MCF 10A (cell line): ENCODE results near the gene RPTOR. TPM values are rescaled to one million over a fixed set of nuclear protein-coding genes. Genes with fewer than 3 reads are reported as not detected.

Source experiments
- BruUV-seq: library from RNA; stranded (reverse); fragments of 400-500 nt; replicated peaks from 2 replicates; lab custom pipeline; 2021; lab: Mats Ljungman, UMichigan
- CTCF ChIA-PET: fragments of 300-600 bp; sonication (Branson Sonifier 250); formaldehyde crosslinking; extraction: SDS; loops from one replicate; lab custom pipeline; 2021; ENCODE audit warnings: antibody characterized with exemption, inconsistent platforms; lab: Yijun Ruan, JAX
- POLR2A ChIA-PET: fragments of 300-600, 350-650 bp; sonication (Branson Sonifier 250); formaldehyde crosslinking; extraction: SDS; loops from one replicate; lab custom pipeline; 2020; ENCODE audit warnings: antibody characterized with exemption, inconsistent platforms; lab: Yijun Ruan, JAX
- DNase-seq: peaks from one replicate; pipeline ENCODE4 v3.0.0-alpha.2; 2018; ENCODE audit not compliant: unreplicated experiment
- H3K27ac Mint-ChIP-seq: one replicate; pipeline ENCODE4 v1.8.0; 2022; ENCODE audit warnings: mild to moderate bottlenecking, low read depth, mixed read lengths; ENCODE audit not compliant: unreplicated experiment
- H3K27me3 Mint-ChIP-seq: one replicate; pipeline ENCODE4 v1.8.0; 2022; ENCODE audit warnings: mixed read lengths; ENCODE audit not compliant: insufficient read depth, unreplicated experiment
- H3K36me3 Mint-ChIP-seq: one replicate; pipeline ENCODE4 v1.8.0; 2022; ENCODE audit warnings: mild to moderate bottlenecking, moderate library complexity, mixed read lengths; ENCODE audit not compliant: insufficient read depth, unreplicated experiment
- H3K4me1 Mint-ChIP-seq: one replicate; pipeline ENCODE4 v1.8.0; 2022; ENCODE audit warnings: mixed read lengths; ENCODE audit not compliant: insufficient read depth, unreplicated experiment
- H3K4me3 Mint-ChIP-seq: one replicate; pipeline ENCODE4 v1.8.0; 2022; ENCODE audit warnings: mild to moderate bottlenecking, moderate library complexity, mixed read lengths; ENCODE audit not compliant: unreplicated experiment
- H3K9me3 Mint-ChIP-seq: one replicate; pipeline ENCODE4 v1.8.0; 2022; ENCODE audit warnings: mixed read lengths; ENCODE audit not compliant: unreplicated experiment
- intact Hi-C: fragments of 100-400 bp; cut with micrococcal nuclease; formaldehyde crosslinking; loops from 2 replicates; pipeline ENCODE4 v1.14.1; 2022
- total RNA-seq: library from RNA; stranded (reverse); gene quantifications from 2 replicates; pipeline ENCODE4 v1.2.3, GENCODE V29; 2022
- TF ChIP-seq, protein P1 (sequence below): fragments of 200-600 bp; IDR thresholded peaks from one replicate; pipeline ENCODE4 v1.8.0; 2022; ENCODE audit warnings: antibody characterized with exemption, mild to moderate bottlenecking; ENCODE audit not compliant: unreplicated experiment

Gene RPTOR
- total RNA-seq, 1 experiment from 2014 or later, result 41.3 TPM

DNA sequence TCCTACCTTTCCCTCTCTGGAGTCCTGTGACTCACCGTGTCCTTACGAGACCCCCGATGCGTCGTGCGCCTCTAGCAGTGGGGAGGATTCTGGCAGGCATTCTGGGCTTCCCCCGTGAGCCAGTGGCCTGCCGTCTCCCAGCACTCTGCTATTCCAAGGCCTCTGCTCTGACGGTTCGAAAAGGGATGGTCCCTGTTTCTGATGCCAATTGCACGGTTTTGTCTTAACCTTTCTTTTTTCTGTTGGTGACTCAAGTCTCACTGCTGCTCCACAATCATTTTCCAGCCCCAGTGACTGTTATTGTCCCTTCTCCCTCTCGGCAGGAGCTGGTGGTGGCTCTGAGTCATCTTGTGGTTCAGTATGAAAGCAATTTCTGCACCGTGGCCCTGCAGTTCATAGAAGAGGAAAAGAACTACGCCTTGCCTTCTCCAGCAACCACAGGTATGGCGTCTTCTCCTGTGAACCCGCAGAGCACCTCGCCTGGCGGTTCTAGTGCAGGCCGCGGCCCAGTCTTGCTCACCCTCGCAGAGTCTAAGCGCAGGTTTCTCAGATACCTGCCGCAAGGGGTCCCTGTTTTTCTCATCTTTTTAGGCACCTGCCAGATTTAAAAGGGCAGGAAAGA, 346.9 kb downstream of the RPTOR start:
- TF ChIP-seq, protein P1, sequence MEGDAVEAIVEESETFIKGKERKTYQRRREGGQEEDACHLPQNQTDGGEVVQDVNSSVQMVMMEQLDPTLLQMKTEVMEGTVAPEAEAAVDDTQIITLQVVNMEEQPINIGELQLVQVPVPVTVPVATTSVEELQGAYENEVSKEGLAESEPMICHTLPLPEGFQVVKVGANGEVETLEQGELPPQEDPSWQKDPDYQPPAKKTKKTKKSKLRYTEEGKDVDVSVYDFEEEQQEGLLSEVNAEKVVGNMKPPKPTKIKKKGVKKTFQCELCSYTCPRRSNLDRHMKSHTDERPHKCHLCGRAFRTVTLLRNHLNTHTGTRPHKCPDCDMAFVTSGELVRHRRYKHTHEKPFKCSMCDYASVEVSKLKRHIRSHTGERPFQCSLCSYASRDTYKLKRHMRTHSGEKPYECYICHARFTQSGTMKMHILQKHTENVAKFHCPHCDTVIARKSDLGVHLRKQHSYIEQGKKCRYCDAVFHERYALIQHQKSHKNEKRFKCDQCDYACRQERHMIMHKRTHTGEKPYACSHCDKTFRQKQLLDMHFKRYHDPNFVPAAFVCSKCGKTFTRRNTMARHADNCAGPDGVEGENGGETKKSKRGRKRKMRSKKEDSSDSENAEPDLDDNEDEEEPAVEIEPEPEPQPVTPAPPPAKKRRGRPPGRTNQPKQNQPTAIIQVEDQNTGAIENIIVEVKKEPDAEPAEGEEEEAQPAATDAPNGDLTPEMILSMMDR, result no peak
- H3K4me1 Mint-ChIP-seq, result peaks cover 31% of the 10 kb centered on the region
- no TSS peak for BruUV-seq
- ChIA-PET POLR2A (interaction anchor here (0.6 to 2.8 kb wide), 16 partner anchors 9 to 632 kb away, joined by 3 to 60 read pairs (median 5); no protein-coding TSS in a partner anchor), CTCF (interaction anchor here (0.6 to 1.0 kb wide), 6 partner anchors 9 to 1050 kb away, joined by 3 to 4 read pairs (median 3); no protein-coding TSS in a partner anchor)
- H3K27me3 Mint-ChIP-seq, result no peaks in the 10 kb centered on the region
- intact Hi-C loops, result loop anchor here (5.0 to 10.0 kb wide), 2 partner anchors 34 to 467 kb away; no protein-coding TSS in a partner anchor
- peak overlapping the region; percentile 62 for H3K4me3 Mint-ChIP-seq
- no peaks in the 10 kb centered on the region for H3K9me3 Mint-ChIP-seq
- peak; percentile 87 for DNase-seq
- peaks cover 43% of the 10 kb centered on the region for H3K36me3 Mint-ChIP-seq
- peak overlapping the region; percentile 92 for H3K27ac Mint-ChIP-seq

- peak overlapping the region; percentile 62 for H3K4me3 Mint-ChIP-seq
Measured at GRCh38 chr17:80892019-80892855, 347.6 kb downstream of the RPTOR start.

DNA sequence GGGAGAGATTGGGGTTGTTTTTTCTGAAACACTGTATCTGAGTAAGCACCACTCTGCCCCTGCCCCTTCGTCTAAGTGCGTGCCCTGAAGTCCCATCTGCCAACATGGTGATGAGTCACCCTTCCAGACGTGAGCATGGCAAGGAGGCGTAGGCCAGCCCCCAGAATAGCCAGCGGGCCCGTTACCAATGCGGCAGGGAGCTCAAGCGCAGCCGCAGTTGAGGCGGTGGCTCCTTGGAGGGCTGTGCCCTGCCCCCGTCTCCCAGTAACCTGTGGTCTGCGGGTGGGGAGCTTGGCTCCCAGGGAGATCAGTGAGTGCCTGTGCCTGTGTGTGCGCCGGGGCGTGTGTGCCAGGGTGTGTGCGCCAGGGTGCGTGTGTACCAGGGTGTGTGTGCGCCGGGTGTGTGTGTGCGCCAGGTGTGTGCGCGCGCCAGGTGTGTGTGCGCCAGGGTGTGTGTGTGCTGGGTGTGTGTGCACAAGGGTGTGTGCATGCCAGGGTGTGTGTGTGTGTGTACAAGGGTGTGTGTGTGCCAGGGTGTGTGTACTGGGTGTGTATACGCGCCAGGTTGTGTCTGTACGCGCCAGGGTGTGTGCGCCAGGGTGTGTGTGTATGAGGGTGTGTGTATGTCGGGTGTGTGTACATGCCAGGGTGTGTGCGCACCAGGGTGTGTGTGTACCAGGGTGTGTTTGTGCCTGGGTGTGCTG, 348.4 kb downstream of the RPTOR start:
- intact Hi-C loops, result loop anchor here (5.0 to 10.0 kb wide), 2 partner anchors 36 to 468 kb away; no protein-coding TSS in a partner anchor
- Mint-ChIP-seq H3K27me3 (no peaks in the 10 kb centered on the region), H3K4me1 (peaks cover 33% of the 10 kb centered on the region), H3K27ac (peak overlapping the region; percentile 92), H3K4me3 (peak overlapping the region; percentile 62), H3K36me3 (peaks cover 42% of the 10 kb centered on the region), H3K9me3 (no peaks in the 10 kb centered on the region)
- TF ChIP-seq, protein P1, result no peak
- POLR2A ChIA-PET, result interaction anchor here (0.7 to 2.8 kb wide), 15 partner anchors 7 to 479 kb away, joined by 3 to 60 read pairs (median 6); no protein-coding TSS in a partner anchor
- BruUV-seq, result no TSS peak
- CTCF ChIA-PET, result interaction anchor here (0.5 to 1.1 kb wide), 4 partner anchors 13 to 438 kb away, joined by 3 to 4 read pairs (median 4); no protein-coding TSS in a partner anchor
- DNase-seq, result peak; percentile 98

More at GRCh38 chr17:80892019-80892855, 347.6 kb downstream of the RPTOR start:
- POLR2A ChIA-PET, result interaction anchor here (0.6 to 2.8 kb wide), 22 partner anchors 8 to 633 kb away, joined by 3 to 60 read pairs (median 5); no protein-coding TSS in a partner anchor
- intact Hi-C loops, result loop anchor here (5.0 to 10.0 kb wide), 2 partner anchors 35 to 467 kb away; no protein-coding TSS in a partner anchor
- Mint-ChIP-seq H3K27me3 (no peaks in the 10 kb centered on the region), H3K27ac (peak overlapping the region; percentile 92), H3K36me3 (peaks cover 42% of the 10 kb centered on the region), H3K9me3 (no peaks in the 10 kb centered on the region), H3K4me1 (peaks cover 31% of the 10 kb centered on the region)
- TF ChIP-seq, protein P1, result peak; percentile 32
- BruUV-seq, result no TSS peak
- peak; percentile 98 for DNase-seq
- CTCF ChIA-PET, result interaction anchor here (0.5 to 1.1 kb wide), 5 partner anchors 10 to 137 kb away, joined by 3 to 4 read pairs (median 3); no protein-coding TSS in a partner anchor
